GM19193 (cell line): ENCODE results near the gene HYOU1.

Experiments used
- POLR2A ChIP-seq: IDR thresholded peaks from 4 replicates; pipeline ENCODE4 v1.6.1; 2011; ENCODE audit not compliant: insufficient read depth, insufficient read length; ENCODE audit errors: extremely low read depth

HYOU1 gene

GRCh38 chr11:119015054-119015611 is 41.9 kb downstream of the HYOU1 start:
- peak; percentile 30 for TF ChIP-seq POLR2A

DNA sequence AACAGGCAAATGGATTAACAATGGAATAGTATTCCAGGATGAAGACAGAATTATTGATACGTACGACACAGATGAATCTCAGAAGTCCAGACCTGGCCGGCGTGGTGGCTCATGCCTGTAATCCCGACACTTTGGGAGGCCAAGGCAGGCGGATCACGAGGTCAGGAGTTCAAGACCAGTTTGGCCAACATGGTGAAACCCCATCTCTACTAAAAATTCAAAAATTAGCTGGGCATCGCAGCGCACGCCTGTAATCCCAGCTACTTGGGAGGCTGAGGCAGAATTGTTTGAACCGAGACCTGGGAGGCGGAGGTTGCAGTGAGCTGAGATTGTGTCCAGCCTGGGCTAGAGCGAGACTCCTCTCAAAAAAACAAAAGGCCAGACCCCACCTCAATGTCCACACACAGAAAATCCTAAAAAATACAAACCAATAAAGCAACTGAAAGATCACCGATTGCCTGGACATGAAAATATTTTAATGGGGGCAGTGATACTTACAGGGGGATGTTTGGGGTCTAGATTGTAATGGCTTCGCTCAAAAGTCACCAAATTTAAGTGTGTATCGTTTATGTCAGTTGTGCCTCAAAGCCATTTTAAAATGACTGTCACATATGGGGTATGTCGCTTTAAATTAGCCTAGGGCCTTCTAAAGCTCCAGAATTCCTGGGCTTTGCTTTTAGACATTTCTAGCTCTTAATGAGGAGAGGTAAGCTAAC is 42.6 kb downstream of the HYOU1 start:
- peak; percentile 43 for TF ChIP-seq POLR2A

DNA sequence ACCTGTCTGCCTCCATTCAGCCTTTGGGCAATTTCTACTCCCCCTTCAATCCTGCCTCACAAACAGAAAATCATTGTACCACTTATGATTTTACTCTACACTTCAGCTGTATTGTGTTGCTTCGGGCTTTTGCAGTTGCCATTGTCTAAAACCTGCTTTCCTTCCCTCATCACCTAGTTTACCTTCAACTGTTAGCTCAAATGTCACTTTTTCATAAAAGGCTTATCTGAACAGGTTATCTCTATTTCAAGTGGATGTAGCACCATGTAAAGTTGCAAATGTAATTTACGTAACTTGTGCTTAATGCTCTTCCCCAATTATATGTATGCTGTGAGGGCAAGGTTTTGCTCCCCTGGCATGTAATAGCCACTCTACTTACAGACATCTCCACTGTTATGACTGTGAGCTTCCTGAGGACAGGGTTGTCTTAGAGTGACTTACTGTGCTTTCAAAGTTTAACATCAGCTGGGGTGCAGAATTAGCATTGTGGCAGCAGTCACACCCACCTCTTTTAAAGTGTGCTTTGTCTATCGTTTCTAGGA is 44.3 kb downstream of the HYOU1 start:
- TF ChIP-seq POLR2A, result no peak

- TF ChIP-seq POLR2A, result no peak
Observed at GRCh38 chr11:119011476-119012053, 45.4 kb downstream of the HYOU1 start.

DNA sequence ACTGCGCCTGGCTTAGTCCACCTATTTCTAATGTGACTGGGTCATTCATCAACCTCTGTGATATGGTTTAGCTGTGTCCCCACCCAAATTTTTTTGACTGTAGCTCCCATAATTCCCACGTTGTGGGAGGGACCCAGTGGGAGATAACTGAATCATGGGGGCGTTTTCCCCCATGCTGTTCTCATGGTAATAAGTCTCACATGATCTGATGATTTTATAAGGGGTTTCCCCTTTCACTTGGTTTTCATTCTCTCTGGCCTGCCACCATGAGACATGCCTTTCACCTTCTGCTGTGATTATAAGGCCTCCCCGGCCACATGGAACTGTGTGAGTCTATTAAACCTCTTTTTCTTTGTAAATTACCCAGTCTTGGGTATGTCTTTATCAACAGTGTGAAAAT is 50.3 kb downstream of the HYOU1 start:
- TF ChIP-seq POLR2A, result no peak

DNA sequence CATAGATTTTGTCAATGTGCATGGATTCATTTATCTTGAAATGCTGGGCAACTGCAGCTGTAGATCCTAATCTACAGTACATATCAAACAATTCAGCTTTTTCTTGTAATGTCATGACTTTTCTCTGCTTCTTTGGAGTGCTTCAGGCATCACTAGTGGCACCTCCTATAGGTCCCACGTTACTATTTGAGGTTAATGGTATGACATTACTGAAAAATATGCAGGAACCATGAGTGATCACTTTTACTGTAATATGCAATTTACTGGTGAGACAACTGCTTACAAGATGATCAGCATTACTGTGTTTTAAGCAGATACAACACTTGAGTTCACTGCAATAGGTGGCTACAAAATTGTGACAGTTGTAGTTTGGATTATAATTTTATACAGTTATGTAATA is 56.1 kb downstream of the HYOU1 start:
- TF ChIP-seq POLR2A, result no peak

DNA sequence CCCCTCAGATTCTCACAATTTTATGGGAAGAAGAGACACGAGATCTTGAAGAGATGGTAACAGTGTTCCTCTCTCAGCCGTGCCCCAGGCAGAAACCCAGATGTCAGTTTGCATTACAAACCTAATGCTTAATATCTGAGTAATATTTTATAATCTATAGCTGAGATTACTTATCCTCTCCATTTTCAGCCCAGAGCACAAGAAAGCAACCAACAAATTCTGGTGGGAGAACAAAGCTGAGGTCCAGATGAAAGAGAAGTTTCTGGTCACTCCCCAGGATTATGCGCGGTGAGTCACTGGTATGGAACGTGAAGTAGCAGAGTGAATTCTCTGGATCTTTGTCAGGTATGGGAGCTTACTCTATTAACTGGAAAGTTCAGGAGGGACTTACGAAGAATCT is 58.2 kb downstream of the HYOU1 start:
- no peak for TF ChIP-seq POLR2A

GRCh38 chr11:118998388-118998717 is 58.7 kb downstream of the HYOU1 start:
- no peak for TF ChIP-seq POLR2A

DNA sequence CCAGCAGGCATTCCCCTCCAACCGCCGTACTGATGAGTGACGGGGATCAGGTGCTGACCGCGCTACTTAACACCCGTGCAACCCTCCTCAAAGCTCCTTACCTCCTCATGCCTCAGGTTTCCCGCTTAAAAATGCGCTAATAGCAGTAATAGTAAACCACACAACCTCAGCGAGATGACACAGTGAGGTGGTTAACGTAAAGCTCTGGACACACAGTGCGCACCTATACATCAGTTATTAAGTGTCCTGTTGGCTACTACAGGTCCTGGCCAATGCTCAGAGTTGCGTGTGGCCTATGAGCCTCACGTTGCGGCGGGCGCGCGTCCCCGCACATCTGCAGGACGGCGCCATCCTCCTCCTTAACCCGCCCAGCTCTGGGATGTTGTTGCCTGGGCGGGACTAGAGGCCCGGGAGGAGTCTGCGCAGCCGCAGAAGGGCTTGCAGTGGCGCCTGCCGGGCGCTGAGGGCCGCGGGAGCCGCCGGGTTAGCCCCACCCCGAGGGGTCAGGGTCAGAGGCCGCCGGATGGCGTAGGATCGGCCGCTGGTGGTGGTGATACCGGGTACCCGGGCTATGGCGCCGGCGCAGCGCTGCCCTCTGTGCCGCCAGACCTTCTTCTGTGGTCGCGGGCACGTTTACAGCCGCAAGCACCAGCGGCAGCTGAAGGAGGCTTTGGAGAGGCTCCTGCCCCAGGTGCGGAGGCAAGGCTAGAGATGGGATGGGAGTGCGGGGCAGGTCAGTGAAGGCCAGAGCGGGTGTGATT is 59.2 kb downstream of the HYOU1 start, which contains the start of gene CENATAC:
TSS of gene CENATAC (plus strand) at position 512 of the 761 bp plus-strand sequence. CDS start at position 572, 60 bp downstream.
- TF ChIP-seq POLR2A, result peak; percentile 90

DNA sequence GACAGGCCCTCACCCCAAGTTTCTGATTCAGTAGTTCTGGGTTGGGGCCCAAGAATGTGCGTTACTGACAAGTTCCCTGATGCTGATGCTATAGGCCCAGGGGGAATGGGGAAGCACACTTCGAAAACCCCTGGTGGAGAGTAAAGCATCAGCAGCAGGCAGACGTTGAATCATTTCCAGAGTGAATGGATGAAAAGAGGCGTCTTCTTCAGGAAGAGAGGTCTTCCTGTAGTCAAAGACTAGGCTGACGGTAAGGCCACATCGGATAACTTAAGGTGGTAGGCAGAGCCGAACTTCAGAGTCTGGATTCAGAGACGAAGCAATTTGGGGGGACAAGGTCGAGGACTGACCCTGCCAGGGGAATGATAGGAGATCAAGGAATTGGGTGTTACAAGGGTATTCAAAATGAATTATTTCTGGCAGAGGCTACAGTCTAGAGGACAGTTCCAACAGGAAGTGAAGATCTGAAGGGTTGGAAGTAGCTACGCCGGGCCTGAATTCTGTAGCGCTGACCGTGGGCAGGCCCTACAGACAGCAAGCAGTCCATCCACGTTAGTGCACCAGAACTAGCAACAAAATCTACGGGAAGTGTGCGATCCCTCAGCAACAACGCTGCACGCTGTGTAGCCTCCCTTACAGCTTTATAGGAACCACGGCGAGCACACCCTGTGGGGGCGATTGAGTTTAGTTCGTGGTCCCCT is 59.9 kb downstream of the HYOU1 start:
- TF ChIP-seq POLR2A, result peak; percentile 11
